K562 (cell line): ENCODE data around the gene CCDC85A. TPM values are rescaled to one million over a fixed set of nuclear protein-coding genes. Genes with fewer than 3 reads are reported as not detected.

Source experiments
- ATAC-seq: fragments of 200-7000 bp; cut with Tn5 transposase; 3 replicates; pipeline ENCODE4 v1.9.1; 2020; ENCODE audit warnings: moderate library complexity
- BruUV-seq: library from RNA; stranded (reverse); fragments of 400-500 nt; replicated peaks from 2 replicates; lab custom pipeline; 2021; lab: Mats Ljungman, UMichigan
- CTCF ChIA-PET: fragments of 300-600 bp; formaldehyde crosslinking; extraction: SDS; loops from one replicate; lab custom pipeline; 2021; ENCODE audit warnings: low intra/inter-chr PET ratio; lab: Yijun Ruan, JAX
- POLR2A ChIA-PET: fragments of 300-600, 350-650 bp; sonication (Branson Sonifier 250); formaldehyde crosslinking; extraction: SDS; loops from one replicate; lab custom pipeline; 2021; ENCODE audit warnings: antibody characterized with exemption, inconsistent platforms; lab: Yijun Ruan, JAX
- DNase-seq, 4 experiments: peaks; one replicate each; pipeline versions ENCODE4 v3.0.0 to v3.0.0-alpha.2; 2011 to 2018; ENCODE audit warnings: low spot score in 3 of 4, mixed read lengths in 3 of 4; ENCODE audit errors: extremely low read depth in 1 of 4
- FAIRE-seq: peaks from 2 replicates; lab custom pipeline; 2011; peaks lifted over from hg19 to GRCh38; lab: Jason Lieb, UNC
- H2AFZ ChIP-seq: 2 replicates; pipeline ENCODE4 v1.6.0; 2011; ENCODE audit warnings: low read depth, low read length, control low read depth, inconsistent platforms
- H3K27ac ChIP-seq: fragments of 200-600 bp; 3 replicates; pipeline ENCODE4 v1.8.0; 2011; ENCODE audit warnings: low read depth, mild to moderate bottlenecking, control low read depth, inconsistent platforms, low read length, moderate library complexity, mixed read lengths; ENCODE audit errors: extremely low read depth
- H3K27me3 ChIP-seq, 2 experiments: fragments of 300-600 bp in 1 of 2; 2 replicates in 1 of 2; 3 replicates in 1 of 2; pipeline versions ENCODE4 v1.6.0 to v1.8.0; 2011; ENCODE audit warnings: inconsistent platforms in 2 of 2, low read length in 2 of 2, mild to moderate bottlenecking in 1 of 2, mixed read lengths in 1 of 2, moderate library complexity in 1 of 2; ENCODE audit not compliant: control insufficient read depth in 2 of 2, insufficient read depth in 2 of 2
- H3K36me3 ChIP-seq: fragments of 300-600 bp; 3 replicates; pipeline ENCODE4 v1.8.0; 2011; ENCODE audit warnings: mild to moderate bottlenecking, low read length, inconsistent platforms; ENCODE audit not compliant: control insufficient read depth, insufficient read depth
- H3K4me1 ChIP-seq, 2 experiments: fragments of 200-600 bp in 1 of 2; replicated peaks in 1 of 2; 2 replicates in 1 of 2; 3 replicates in 1 of 2; pipeline versions ENCODE4 v1.5.1 to v1.8.0; 2011; ENCODE audit warnings: inconsistent platforms in 2 of 2, low read length in 2 of 2, mild to moderate bottlenecking in 1 of 2, mixed read lengths in 1 of 2, moderate library complexity in 1 of 2; ENCODE audit not compliant: control insufficient read depth in 2 of 2, insufficient read depth in 2 of 2
- H3K4me2 ChIP-seq: 2 replicates; pipeline ENCODE4 v1.6.1; 2011; ENCODE audit warnings: low read length, control low read depth, inconsistent platforms, mixed read lengths; ENCODE audit not compliant: insufficient read depth
- H3K4me3 ChIP-seq: fragments of 200-600 bp; sonication (generic), shearing (Covaris generic); 2 replicates; pipeline ENCODE4 v1.5.1; 2016; ENCODE audit warnings: control low read depth, inconsistent platforms
- H3K79me2 ChIP-seq: fragments of 200-600 bp; 3 replicates; pipeline ENCODE4 v1.8.0; 2011; ENCODE audit warnings: low read length, inconsistent platforms; ENCODE audit not compliant: control insufficient read depth, insufficient read depth
- H3K9ac ChIP-seq, 2 experiments: 2 replicates each; pipeline versions ENCODE4 v1.6.0 to v1.6.1; 2011; ENCODE audit warnings: low read depth in 2 of 2, low read length in 2 of 2, control low read depth in 1 of 2, inconsistent platforms in 1 of 2, mild to moderate bottlenecking in 1 of 2, mixed read lengths in 1 of 2; ENCODE audit not compliant: insufficient read depth in 1 of 2
- H3K9me1 ChIP-seq: one replicate; pipeline ENCODE4 v1.6.0; 2011; ENCODE audit warnings: inconsistent platforms, mild to moderate bottlenecking, low read length, moderate library complexity; ENCODE audit not compliant: control insufficient read depth, insufficient read depth
- H3K9me3 ChIP-seq: replicated peaks from 2 replicates; pipeline ENCODE4 v1.5.1; 2011; ENCODE audit warnings: low read depth, low read length, inconsistent platforms; ENCODE audit not compliant: control insufficient read depth, insufficient read depth
- H4K20me1 ChIP-seq: replicated peaks from 2 replicates; pipeline ENCODE4 v1.6.1; 2011; ENCODE audit warnings: low read length, inconsistent platforms, mixed read lengths; ENCODE audit not compliant: control insufficient read depth, insufficient read depth
- MTF1 ChIP-seq: fragments of 250-450 bp; sonication (Bioruptor Pico); IDR thresholded peaks from 2 replicates; pipeline ENCODE4 v1.9.0; 2021; ENCODE audit warnings: moderate library complexity, mild to moderate bottlenecking, inconsistent platforms, borderline replicate concordance
- RUNX1 ChIP-seq: sonication (generic); IDR thresholded peaks from 2 replicates; pipeline ENCODE4 v1.6.1; 2016; ENCODE audit warnings: antibody characterized with exemption, low read depth
- ZHX1 ChIP-seq: fragments of 150-350 bp; conservative IDR thresholded peaks from 2 replicates; pipeline ENCODE4 v1.6.1; 2014; ENCODE audit warnings: low read length
- ZNF695 ChIP-seq: fragments of 450-650 bp; formaldehyde crosslinking; IDR thresholded peaks from 2 replicates; pipeline ENCODE4 v1.4.0; 2020; ENCODE audit warnings: mild to moderate bottlenecking, moderate library complexity
- ZNF780A ChIP-seq: fragments of 250-450 bp; sonication (Bioruptor Pico); IDR thresholded peaks from 2 replicates; pipeline ENCODE4 v1.5.0; 2021; ENCODE audit warnings: mild to moderate bottlenecking
- WGBS: fragments of 100-300 bp; shearing (Covaris generic); methylation state at CpG from one replicate; pipeline ENCODE4 v1.1.6; 2016; ENCODE audit warnings: low coverage, mixed read lengths; ENCODE audit not compliant: insufficient coverage; ENCODE audit errors: missing lambda C conversion rate; 5-methylcytosine and 5-hydroxymethylcytosine counted together
- in situ Hi-C: fragments of 300-500 bp; cut with MboI; formaldehyde crosslinking; loops from 4 replicates; pipeline ENCODE4 v1.15.0; 2018; ENCODE audit warnings: inconsistent platforms, mixed read lengths
- intact Hi-C: fragments of 100-400 bp; cut with micrococcal nuclease; formaldehyde crosslinking; loops from 2 replicates; pipeline ENCODE4 v1.14.2; 2022
- polyA plus RNA-seq, 8 experiments: library from polyadenylated mRNA; depleted of rRNA in 4 of 8; stranded (reverse) in 5 of 8; unstranded in 3 of 8; fragments of >200 nt; fragmentation: Nextera tagmentation in 2 of 8; fragmentation: Illumina TruSeq in 1 of 8; extraction: Ambion mirVana in 2 of 8; extraction: Trizol in 1 of 8; gene quantifications; 2 replicates each; pipeline versions ENCODE4 v1.2.1 to v1.2.3, GENCODE V29; 2011 to 2014; ENCODE audit warnings: inconsistent platforms in 1 of 8, missing spikeins in 1 of 8
- total RNA-seq, 7 experiments: library from RNA; depleted of rRNA in 6 of 7; stranded (reverse); fragments of >200 nt in 6 of 7; fragmentation: Illumina TruSeq in 2 of 7; extraction: Trizol in 2 of 7; gene quantifications; 2 replicates each; pipeline versions ENCODE4 v1.2.1 to v1.2.3, GENCODE V29; 2011 to 2021; ENCODE audit warnings: low replicate concordance in 1 of 7
- TF ChIP-seq, protein P1 (sequence below): sonication (generic); formaldehyde crosslinking; IDR thresholded peaks from 2 replicates; pipeline ENCODE4 v1.8.1; 2022; ENCODE audit warnings: missing genetic modification reagents
- TF ChIP-seq, protein P2 (sequence below), 2 experiments: fragments of 450-650 bp; IDR thresholded peaks; 2 replicates each; pipeline ENCODE4 v1.6.1; 2018; ENCODE audit warnings: mild to moderate bottlenecking in 2 of 2, low read depth in 1 of 2; ENCODE audit not compliant: partially characterized antibody in 2 of 2

CCDC85A gene
- total and polyA plus RNA-seq, 9 of the 15 experiments (the other 6 are each of a cell fraction or from before 2014, with no cell fraction given), result 0.03 to 0.14 (median 0.10) TPM; not detected in 5

DNA sequence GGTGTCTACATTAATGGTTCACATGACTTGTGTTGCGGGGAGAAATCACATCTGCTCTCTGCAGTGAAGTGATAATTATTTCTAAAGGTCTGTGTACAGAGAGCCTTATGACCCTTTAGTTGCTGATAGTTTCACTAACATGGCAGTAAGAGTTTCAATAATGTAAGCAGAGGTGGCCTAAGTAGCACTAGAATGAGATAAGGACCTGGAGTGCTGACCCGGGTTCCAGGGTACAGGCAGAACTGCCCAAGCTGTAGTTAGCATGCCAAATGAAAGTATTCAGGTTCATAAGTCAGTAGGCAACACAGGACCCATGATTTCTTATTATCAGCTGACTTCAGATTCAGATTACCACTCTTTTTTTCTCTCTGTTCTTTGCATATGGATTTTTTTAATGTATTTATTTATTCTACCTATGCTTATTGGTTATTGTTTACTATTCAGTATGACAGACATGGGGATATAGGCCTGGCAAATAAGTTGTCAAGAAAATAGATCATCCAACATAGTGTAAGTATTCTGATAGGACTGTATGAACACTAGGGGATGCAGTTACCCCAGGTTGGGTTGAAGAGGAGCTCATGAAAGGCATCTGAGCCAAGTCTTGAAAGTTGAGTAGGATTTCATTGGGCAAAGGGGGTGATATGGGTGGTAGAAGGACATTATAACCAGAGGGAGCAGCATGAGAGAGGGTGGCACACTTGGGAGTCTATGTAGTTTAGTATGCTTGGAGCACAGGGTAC, 105.2 kb downstream of the CCDC85A start:
- 0% methylated on average over 2 of the region's 2 CpGs for WGBS
- no TSS peak for BruUV-seq

More for the DNA sequence above, 105.2 kb downstream of the CCDC85A start:
- DNase-seq (no peak), ATAC-seq (no peak), FAIRE-seq (no peak)
- Histone ChIP-seq H3K9me3 (no peaks in the 10 kb centered on the region), H4K20me1 (no peaks in the 10 kb centered on the region), H2AFZ (no peak overlapping the region), H3K27me3 (no peaks in the 10 kb centered on the region), H3K4me3 (no peak overlapping the region), H3K4me1 (no peaks in the 10 kb centered on the region), H3K27ac (no peak overlapping the region), H3K4me2 (no peak overlapping the region), H3K9ac (no peak overlapping the region), H3K9me1 (no peaks in the 10 kb centered on the region), H3K36me3 (no peaks in the 10 kb centered on the region), H3K79me2 (no peaks in the 10 kb centered on the region)
- TF ChIP-seq ZHX1 (no peak), ZNF780A (CRISPR knock-in tag) (no peak), ZNF695 (CRISPR knock-in tag) (no peak), RUNX1 (no peak), MTF1 (CRISPR knock-in tag) (no peak)
- TF ChIP-seq, protein P1, sequence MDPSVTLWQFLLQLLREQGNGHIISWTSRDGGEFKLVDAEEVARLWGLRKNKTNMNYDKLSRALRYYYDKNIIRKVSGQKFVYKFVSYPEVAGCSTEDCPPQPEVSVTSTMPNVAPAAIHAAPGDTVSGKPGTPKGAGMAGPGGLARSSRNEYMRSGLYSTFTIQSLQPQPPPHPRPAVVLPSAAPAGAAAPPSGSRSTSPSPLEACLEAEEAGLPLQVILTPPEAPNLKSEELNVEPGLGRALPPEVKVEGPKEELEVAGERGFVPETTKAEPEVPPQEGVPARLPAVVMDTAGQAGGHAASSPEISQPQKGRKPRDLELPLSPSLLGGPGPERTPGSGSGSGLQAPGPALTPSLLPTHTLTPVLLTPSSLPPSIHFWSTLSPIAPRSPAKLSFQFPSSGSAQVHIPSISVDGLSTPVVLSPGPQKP (CRISPR knock-in tag), result no peak
- TF ChIP-seq, protein P2, sequence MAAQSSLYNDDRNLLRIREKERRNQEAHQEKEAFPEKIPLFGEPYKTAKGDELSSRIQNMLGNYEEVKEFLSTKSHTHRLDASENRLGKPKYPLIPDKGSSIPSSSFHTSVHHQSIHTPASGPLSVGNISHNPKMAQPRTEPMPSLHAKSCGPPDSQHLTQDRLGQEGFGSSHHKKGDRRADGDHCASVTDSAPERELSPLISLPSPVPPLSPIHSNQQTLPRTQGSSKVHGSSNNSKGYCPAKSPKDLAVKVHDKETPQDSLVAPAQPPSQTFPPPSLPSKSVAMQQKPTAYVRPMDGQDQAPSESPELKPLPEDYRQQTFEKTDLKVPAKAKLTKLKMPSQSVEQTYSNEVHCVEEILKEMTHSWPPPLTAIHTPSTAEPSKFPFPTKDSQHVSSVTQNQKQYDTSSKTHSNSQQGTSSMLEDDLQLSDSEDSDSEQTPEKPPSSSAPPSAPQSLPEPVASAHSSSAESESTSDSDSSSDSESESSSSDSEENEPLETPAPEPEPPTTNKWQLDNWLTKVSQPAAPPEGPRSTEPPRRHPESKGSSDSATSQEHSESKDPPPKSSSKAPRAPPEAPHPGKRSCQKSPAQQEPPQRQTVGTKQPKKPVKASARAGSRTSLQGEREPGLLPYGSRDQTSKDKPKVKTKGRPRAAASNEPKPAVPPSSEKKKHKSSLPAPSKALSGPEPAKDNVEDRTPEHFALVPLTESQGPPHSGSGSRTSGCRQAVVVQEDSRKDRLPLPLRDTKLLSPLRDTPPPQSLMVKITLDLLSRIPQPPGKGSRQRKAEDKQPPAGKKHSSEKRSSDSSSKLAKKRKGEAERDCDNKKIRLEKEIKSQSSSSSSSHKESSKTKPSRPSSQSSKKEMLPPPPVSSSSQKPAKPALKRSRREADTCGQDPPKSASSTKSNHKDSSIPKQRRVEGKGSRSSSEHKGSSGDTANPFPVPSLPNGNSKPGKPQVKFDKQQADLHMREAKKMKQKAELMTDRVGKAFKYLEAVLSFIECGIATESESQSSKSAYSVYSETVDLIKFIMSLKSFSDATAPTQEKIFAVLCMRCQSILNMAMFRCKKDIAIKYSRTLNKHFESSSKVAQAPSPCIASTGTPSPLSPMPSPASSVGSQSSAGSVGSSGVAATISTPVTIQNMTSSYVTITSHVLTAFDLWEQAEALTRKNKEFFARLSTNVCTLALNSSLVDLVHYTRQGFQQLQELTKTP (IDR thresholded peaks at IDR 0.05; ENCODE audit: low read depth in 1 of 2, partially characterized antibody in 2 of 2), result no peak
- ChIA-PET POLR2A (no interaction called here), CTCF (interaction anchor here (0.6 kb wide), 1 partner anchor 9 kb away, joined by 3 read pairs; no protein-coding TSS in a partner anchor)
- in situ Hi-C loops (no loop called here), intact Hi-C loops (no loop called here)
